Measurements from ENCODE around the gene RBM4.
A peak's percentile ranks its signal among the peaks of the same experiment; 100 is the strongest.

The RBM4 gene

DNA sequence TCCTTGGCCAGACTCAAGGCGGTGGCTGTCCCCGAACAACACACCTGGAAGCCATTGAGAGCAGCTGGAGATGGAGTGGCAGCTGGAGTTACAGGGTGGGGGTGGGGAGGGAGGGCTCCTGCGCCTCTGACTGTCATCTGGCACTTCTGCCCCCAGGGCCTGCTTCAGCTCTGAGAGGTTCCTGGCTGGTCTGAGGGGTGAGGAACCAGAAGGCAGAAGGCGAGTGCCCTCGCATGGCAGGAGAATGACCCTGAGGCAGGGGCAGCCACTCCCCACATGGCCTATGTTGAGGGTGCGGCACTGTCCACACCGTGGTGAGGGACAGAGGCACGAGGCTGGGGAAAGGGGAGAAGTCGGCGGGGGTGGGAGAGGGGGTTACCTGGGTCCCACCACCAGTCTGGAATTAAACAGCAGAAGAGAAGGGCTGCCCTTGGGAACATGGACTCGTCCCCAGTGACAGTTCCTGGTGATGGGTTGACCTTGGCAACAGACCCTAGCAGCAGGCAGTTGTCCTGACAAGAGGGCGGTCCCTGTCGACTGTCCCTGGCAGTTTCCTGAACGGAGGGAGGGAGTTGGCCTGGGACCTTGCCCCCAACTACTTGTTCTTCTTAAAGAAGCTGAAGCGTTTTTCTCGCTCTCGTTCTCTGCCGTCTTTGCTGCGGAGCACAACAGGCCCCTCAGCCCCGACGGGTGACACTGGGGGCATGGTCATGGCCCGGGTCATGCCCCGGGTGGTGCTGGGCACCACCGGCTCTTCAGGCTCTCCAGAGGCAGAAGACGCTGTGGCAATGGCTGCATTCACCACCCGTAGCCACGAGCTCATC is 47.0 kb downstream of the RBM4 start:
- Histone ChIP-seq H3K27ac (ENCODE audit: low read length) (no peak overlapping the region), H3K27me3 (ENCODE audit: insufficient read depth, low read length, poor library complexity) (no peaks in the 10 kb centered on the region), H3K4me1 (ENCODE audit: insufficient read depth, low read length) (no peaks in the 10 kb centered on the region), H3K4me2 (ENCODE audit: insufficient read depth, low read length) (no peak overlapping the region), H3K79me2 (ENCODE audit: insufficient read depth, low read length) (no peaks in the 10 kb centered on the region), H4K20me1 (ENCODE audit: insufficient read depth, low read length) (no peaks in the 10 kb centered on the region), H3K36me3 (ENCODE audit: insufficient read depth, low read length) (no peaks in the 10 kb centered on the region), H3K9me3 (ENCODE audit: insufficient read depth, low read length, severe bottlenecking) (no peaks in the 10 kb centered on the region), H2AFZ (ENCODE audit: low read depth, low read length) (no peak overlapping the region), H3K4me3 (ENCODE audit: low read depth in 1 of 2, low read length in 2 of 2) (no peak overlapping the region), H3K9ac (ENCODE audit: low read depth, low read length) (no peak overlapping the region)
- ATAC-seq (ENCODE audit: insufficient read depth, low read depth) = no peak
- DNase-seq = no peak
- no peak for TF ChIP-seq EZH2 (IDR thresholded peaks at IDR 0.05; ENCODE audit: borderline replicate concordance, low read depth, low read length, severe bottlenecking)
- TF ChIP-seq, protein P1, sequence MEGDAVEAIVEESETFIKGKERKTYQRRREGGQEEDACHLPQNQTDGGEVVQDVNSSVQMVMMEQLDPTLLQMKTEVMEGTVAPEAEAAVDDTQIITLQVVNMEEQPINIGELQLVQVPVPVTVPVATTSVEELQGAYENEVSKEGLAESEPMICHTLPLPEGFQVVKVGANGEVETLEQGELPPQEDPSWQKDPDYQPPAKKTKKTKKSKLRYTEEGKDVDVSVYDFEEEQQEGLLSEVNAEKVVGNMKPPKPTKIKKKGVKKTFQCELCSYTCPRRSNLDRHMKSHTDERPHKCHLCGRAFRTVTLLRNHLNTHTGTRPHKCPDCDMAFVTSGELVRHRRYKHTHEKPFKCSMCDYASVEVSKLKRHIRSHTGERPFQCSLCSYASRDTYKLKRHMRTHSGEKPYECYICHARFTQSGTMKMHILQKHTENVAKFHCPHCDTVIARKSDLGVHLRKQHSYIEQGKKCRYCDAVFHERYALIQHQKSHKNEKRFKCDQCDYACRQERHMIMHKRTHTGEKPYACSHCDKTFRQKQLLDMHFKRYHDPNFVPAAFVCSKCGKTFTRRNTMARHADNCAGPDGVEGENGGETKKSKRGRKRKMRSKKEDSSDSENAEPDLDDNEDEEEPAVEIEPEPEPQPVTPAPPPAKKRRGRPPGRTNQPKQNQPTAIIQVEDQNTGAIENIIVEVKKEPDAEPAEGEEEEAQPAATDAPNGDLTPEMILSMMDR (IDR thresholded peaks at IDR 0.05; ENCODE audit: borderline replicate concordance, extremely low read depth, low read length, poor library complexity, severe bottlenecking) = no peak

GRCh38 chr11:66686100-66686785 is 47.7 kb downstream of the RBM4 start:
- H2AFZ ChIP-seq (ENCODE audit: low read depth, low read length) = no peak overlapping the region
- no peaks in the 10 kb centered on the region for H4K20me1 ChIP-seq (ENCODE audit: insufficient read depth, low read length)
- no peaks in the 10 kb centered on the region for H3K79me2 ChIP-seq (ENCODE audit: insufficient read depth, low read length)
- H3K9ac ChIP-seq (ENCODE audit: low read depth, low read length) = no peak overlapping the region
- no peak overlapping the region for H3K4me2 ChIP-seq (ENCODE audit: insufficient read depth, low read length)
- no peaks in the 10 kb centered on the region for H3K36me3 ChIP-seq (ENCODE audit: insufficient read depth, low read length)
- H3K27ac ChIP-seq (ENCODE audit: low read length) = no peak overlapping the region
- H3K4me1 ChIP-seq (ENCODE audit: insufficient read depth, low read length) = no peaks in the 10 kb centered on the region
- 0 out of 3 replicates have a peak, but pooled peaks have one; percentile 31 for ATAC-seq (ENCODE audit: insufficient read depth, low read depth)
- H3K4me3 ChIP-seq (ENCODE audit: low read depth in 1 of 2, low read length in 2 of 2) = no peak overlapping the region
- TF ChIP-seq, protein P1 (IDR thresholded peaks at IDR 0.05; ENCODE audit: borderline replicate concordance, extremely low read depth, low read length, poor library complexity, severe bottlenecking) = no peak
- no peak for TF ChIP-seq EZH2 (IDR thresholded peaks at IDR 0.05; ENCODE audit: borderline replicate concordance, low read depth, low read length, severe bottlenecking)
- no peaks in the 10 kb centered on the region for H3K9me3 ChIP-seq (ENCODE audit: insufficient read depth, low read length, severe bottlenecking)
- no peak for DNase-seq
- no peaks in the 10 kb centered on the region for H3K27me3 ChIP-seq (ENCODE audit: insufficient read depth, low read length, poor library complexity)

- Histone ChIP-seq H3K9ac (ENCODE audit: low read depth, low read length) (no peak overlapping the region), H3K9me3 (ENCODE audit: insufficient read depth, low read length, severe bottlenecking) (no peaks in the 10 kb centered on the region), H3K4me1 (ENCODE audit: insufficient read depth, low read length) (no peaks in the 10 kb centered on the region), H3K27ac (ENCODE audit: low read length) (no peak overlapping the region), H3K36me3 (ENCODE audit: insufficient read depth, low read length) (no peaks in the 10 kb centered on the region), H3K79me2 (ENCODE audit: insufficient read depth, low read length) (no peaks in the 10 kb centered on the region), H3K27me3 (ENCODE audit: insufficient read depth, low read length, poor library complexity) (no peaks in the 10 kb centered on the region), H2AFZ (ENCODE audit: low read depth, low read length) (no peak overlapping the region), H3K4me2 (ENCODE audit: insufficient read depth, low read length) (no peak overlapping the region), H4K20me1 (ENCODE audit: insufficient read depth, low read length) (no peaks in the 10 kb centered on the region), H3K4me3 (ENCODE audit: low read depth in 1 of 2, low read length in 2 of 2) (no peak overlapping the region)
- no peak for DNase-seq
- TF ChIP-seq, protein P1 (IDR thresholded peaks at IDR 0.05; ENCODE audit: borderline replicate concordance, extremely low read depth, low read length, poor library complexity, severe bottlenecking) = no peak
- TF ChIP-seq EZH2 (IDR thresholded peaks at IDR 0.05; ENCODE audit: borderline replicate concordance, low read depth, low read length, severe bottlenecking) = no peak
- 0 out of 3 replicates have a peak, but pooled peaks have one; percentile 9 for ATAC-seq (ENCODE audit: insufficient read depth, low read depth)
Observed at GRCh38 chr11:66686801-66687750, 48.6 kb downstream of the RBM4 start.

Data from DND-41 (cell line).